ENCODE measurements around the gene TRIM22. TPM values are rescaled to one million over a fixed set of nuclear protein-coding genes. Genes with fewer than 3 reads are reported as not detected.
"Not testable (repeated sequence)": the region's sequence is repeated elsewhere in the genome, so short reads cannot be mapped to it uniquely, and the experiment has no call there.

Gene TRIM22
- total RNA-seq, 1 donor from 2014 or later: 86.7 TPM

GRCh38 chr11:5688482-5688881 is 1.1 kb upstream of the TRIM22 start:
- ATAC-seq (no peak), DNase-seq (ENCODE audit: low spot score) (no peak)
- intact Hi-C loops (cut with DNase I): no loop called here

DNA sequence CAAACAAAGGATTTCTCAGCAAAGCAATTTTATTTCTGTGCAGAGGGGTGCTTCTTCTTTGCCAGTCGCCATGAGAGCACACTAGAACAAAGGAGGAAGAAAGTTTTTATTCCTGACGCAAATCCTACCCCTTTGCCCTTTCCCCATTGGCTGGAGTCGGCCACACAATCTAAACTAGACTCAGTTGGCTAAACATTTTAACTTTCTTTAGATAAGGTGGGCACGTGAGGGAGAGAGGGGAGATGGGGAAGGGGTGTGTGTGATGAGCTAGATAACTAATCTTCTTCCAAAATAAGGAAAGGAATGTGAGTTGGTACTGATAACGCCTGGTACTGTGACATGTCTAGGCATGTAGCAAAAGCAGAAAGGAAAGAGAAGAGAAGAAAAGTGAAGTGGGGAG is 626 bp downstream of the TRIM22 start:
- intact Hi-C loops (cut with DNase I): no loop called here
- DNase-seq (ENCODE audit: low spot score) (no peak), ATAC-seq (peak; percentile 79)

DNA sequence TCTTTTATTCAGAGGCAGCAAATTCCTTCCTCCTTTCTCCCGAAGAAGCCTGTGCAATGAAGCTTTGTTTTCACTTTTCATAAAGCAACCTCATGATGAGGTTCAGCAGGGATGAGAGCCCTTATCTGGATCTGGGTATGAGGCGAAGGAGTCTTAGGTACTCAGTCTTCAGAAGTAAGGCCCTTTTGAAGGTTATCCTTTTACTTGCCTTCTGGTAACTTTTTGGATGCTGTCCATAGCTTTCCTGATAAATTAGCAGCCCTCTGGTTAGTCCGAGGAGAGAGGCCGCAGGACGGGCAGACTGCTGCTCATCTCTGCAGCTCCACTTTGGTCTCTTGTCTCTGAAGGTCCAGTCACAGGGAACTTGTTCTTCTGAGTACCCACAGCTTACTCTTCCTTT is 1.1 kb downstream of the TRIM22 start:
- intact Hi-C loops (cut with DNase I): no loop called here
- ATAC-seq (peak; percentile 38), DNase-seq (ENCODE audit: low spot score) (no peak)

DNA sequence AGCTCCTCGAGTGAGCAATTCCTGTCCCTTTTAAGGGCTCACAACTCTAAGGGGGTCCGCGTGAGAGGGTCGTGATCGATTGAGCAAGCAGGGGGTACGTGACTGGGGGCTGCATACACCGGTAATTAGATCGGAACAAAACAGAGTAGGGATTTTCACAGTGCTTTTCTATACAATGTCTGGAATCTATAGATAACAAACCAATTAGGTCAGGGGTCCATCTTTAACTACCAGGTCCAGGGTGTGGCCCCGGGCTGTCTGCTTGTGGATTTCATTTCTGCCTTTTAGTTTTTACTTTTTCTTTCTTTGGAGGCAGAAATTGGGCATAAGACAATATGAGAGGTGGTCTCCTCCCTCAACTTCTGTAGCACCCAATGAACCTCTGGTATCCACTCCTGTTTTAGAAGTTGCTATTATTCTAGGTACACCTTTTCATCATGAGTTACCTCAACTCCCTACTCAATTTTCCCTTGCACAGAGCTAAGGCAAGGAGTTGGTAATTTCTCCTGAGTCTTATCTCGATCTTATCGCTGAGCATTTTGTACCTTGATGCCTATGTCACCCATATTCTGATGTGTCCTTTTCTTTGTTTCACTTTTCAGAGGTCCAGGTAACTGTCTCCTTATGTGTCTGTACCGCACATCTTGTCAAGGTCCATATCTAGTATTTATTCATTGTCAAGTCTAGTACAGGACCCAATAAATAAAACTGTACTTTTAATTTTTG is 1.8 kb downstream of the TRIM22 start:
- intact Hi-C loops (cut with DNase I); DNase-seq (ENCODE audit: low spot score); ATAC-seq: not testable (repeated sequence)

GRCh38 chr11:5691964-5692361 is 2.4 kb downstream of the TRIM22 start:
- no peak for ATAC-seq
- no peak for DNase-seq (ENCODE audit: low spot score)
- intact Hi-C loops (cut with DNase I): no loop called here

DNA sequence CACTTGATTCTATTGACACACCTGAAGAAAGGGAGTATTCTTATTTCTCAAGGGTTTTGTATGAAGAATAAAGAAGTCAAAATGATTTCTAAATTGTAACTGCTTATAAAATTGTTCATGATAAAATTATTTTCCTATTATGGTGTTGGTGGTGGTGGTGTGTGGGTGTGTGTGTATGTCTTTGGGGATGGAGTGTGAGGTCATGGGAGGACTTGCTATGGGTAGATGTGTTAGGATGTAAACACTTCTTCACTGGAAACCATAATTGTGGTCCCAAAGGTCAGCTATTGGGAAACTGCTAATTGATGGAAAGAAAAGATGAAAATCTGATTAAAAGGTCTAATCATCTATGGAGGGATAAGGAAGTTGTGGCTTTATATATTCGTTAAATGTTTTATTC is 5.1 kb downstream of the TRIM22 start:
- DNase-seq (ENCODE audit: low spot score) (no peak), ATAC-seq (no peak)
- intact Hi-C loops (cut with DNase I): no loop called here

- intact Hi-C loops (cut with DNase I): no loop called here
- DNase-seq (ENCODE audit: low spot score): no peak
- ATAC-seq: no peak
These were observed 6.0 kb downstream of the TRIM22 start for GRCh38 chr11:5695580-5695979.

- ATAC-seq (no peak), DNase-seq (ENCODE audit: low spot score) (no peak)
- intact Hi-C loops (cut with DNase I): no loop called here
These were observed 6.6 kb downstream of the TRIM22 start for GRCh38 chr11:5696210-5696609.

GRCh38 chr11:5698281-5698680 is 8.7 kb downstream of the TRIM22 start:
- intact Hi-C loops (cut with DNase I): no loop called here
- ATAC-seq (no peak), DNase-seq (ENCODE audit: low spot score) (no peak)

DNA sequence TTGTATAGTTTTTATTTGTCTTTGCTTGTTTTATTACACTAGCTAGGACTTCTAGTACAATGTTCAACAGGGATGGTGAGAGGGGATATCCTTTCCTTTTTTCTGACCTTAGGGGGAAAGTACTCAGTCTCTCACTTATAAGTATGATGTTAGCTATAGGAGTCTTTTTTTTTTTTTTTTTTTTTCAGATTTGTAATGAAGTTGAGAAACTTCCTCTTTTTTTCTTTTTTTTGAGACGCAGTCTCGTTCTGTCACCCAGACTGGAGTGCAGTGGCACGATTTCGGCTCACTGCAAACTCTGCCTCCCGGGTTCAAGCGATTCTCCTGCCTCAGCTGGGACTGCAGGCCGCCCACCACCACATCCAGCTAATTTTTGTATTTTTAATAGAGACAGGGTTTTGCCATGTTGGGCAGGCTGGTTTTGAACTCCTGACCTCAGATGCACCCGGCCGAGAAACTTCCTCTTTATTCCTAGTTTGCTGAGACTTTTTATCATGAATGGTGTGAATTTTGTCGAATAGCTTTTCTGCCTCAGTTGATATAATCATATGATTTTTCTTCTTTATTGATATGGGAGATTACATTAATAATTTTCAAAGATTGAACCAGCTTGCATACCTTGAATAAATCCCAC is 10.9 kb downstream of the TRIM22 start:
- DNase-seq (ENCODE audit: low spot score): no peak
- ATAC-seq: no peak
- intact Hi-C loops (cut with DNase I): no loop called here

- intact Hi-C loops (cut with DNase I): no loop called here
- DNase-seq (ENCODE audit: low spot score) (no peak), ATAC-seq (no peak)
These were observed 11.5 kb downstream of the TRIM22 start for GRCh38 chr11:5701055-5701577.

- DNase-seq (ENCODE audit: low spot score) (no peak), ATAC-seq (no peak)
- intact Hi-C loops (cut with DNase I): no loop called here
These were observed 14.3 kb downstream of the TRIM22 start for GRCh38 chr11:5703741-5704536.

- intact Hi-C loops (cut with DNase I): no loop called here
- ATAC-seq (no peak), DNase-seq (ENCODE audit: low spot score) (no peak)
These were observed 16.1 kb downstream of the TRIM22 start for GRCh38 chr11:5705688-5706087.

DNA sequence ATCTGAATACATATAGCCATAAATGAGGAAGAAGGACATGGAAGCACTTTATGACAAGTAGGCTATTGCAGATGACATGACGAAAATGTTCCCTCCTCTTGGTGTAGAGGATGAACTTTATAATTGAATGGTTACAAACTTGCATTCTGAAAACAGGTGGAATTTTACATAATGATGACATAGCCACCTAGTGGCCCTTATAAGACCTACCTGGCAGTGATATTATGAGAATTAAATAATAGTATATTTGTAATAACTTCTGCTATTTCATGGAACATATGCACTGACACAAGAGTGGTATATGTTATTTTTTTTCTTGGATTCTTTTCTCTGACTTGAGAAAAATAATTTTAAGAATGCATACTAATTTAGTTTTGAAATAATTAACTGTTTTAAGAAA is 22.9 kb downstream of the TRIM22 start:
- ATAC-seq (no peak), DNase-seq (ENCODE audit: low spot score) (no peak)
- intact Hi-C loops (cut with DNase I): no loop called here

DNA sequence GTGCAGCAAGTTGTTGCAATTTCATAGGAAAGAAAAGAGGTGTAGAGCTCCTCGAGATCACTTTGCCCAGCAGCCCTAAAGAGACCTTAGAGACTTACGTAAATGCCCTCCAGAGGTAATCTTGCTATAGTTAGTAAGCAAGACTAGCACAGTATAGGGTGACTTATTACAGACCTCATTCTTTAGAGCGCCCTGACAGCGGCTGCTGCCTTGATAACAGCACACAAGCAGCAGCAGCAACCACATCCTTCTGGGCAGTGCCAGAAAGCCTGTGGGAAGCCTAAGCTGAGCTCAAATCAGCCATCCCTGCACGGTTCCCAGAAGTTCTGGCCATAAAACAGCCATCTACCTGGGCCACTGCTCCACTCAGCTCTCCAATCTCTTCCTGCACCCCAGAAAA is 24.1 kb downstream of the TRIM22 start:
- intact Hi-C loops (cut with DNase I): no loop called here

DNA sequence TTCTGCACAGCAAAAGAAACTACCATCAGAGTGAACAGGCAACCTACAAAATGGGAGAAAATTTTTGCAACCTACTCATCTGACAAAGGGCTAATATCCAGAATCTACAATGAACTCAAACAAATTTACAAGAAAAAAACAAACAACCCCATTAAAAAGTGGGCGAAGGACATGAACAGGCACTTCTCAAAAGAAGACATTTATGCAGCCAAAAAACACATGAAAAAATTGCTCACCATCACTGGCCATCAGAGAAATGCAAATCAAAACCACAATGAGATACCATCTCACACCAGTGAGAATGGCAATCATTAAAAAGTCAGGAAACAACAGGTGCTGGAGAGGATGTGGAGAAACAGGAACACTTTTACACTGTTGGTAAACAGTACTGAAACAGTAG is 26.9 kb downstream of the TRIM22 start:
- ATAC-seq; DNase-seq (ENCODE audit: low spot score); intact Hi-C loops (cut with DNase I): not testable (repeated sequence)

More for the DNA sequence above, 24.1 kb downstream of the TRIM22 start:
- no peak for ATAC-seq
- no peak for DNase-seq (ENCODE audit: low spot score)

- intact Hi-C loops (cut with DNase I): no loop called here
- ATAC-seq (no peak), DNase-seq (ENCODE audit: low spot score) (no peak)
These were observed 30.3 kb downstream of the TRIM22 start for GRCh38 chr11:5719703-5720495.

DNA sequence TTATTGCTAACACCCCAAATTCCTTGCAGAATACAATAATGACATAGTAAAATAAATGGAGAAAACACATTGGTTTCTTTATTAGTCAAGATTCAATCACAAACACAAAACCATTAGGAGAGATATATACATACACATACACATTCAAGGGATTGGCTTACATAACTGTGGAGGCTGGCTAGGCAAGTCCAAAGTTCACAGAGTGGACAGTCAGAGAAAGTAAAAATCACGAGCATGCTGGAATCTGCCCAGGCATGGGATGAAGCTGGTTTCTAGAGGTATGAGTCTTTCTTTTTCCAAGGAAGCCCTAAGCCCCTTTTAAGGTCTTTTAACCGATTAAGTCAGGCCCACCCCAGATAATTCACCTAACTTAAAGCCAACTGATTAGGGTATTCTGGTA is 33.0 kb downstream of the TRIM22 start:
- DNase-seq (ENCODE audit: low spot score): no peak
- intact Hi-C loops (cut with DNase I): no loop called here
- ATAC-seq: no peak

- ATAC-seq (no peak), DNase-seq (ENCODE audit: low spot score) (no peak)
- intact Hi-C loops (cut with DNase I): no loop called here
These were observed 36.8 kb downstream of the TRIM22 start for GRCh38 chr11:5726351-5726750.

All from sciatic nerve (tissue), 2 donors.